GM12892 (cell line): Measurements from ENCODE around the gene MID2.

Experiments used
- POLR2A ChIP-seq: IDR thresholded peaks from 2 replicates; pipeline ENCODE4 v1.6.1; 2011; ENCODE audit warnings: low read depth, low read length, control low read depth
- POLR2AphosphoS5 ChIP-seq: IDR thresholded peaks from 2 replicates; pipeline ENCODE4 v1.6.1; 2011; ENCODE audit warnings: low read depth, low read length, control low read depth
- TAF1 ChIP-seq: IDR thresholded peaks from 2 replicates; pipeline ENCODE4 v1.6.1; 2011; ENCODE audit warnings: low read depth, mild to moderate bottlenecking, control low read depth, low read length, borderline replicate concordance

DNA sequence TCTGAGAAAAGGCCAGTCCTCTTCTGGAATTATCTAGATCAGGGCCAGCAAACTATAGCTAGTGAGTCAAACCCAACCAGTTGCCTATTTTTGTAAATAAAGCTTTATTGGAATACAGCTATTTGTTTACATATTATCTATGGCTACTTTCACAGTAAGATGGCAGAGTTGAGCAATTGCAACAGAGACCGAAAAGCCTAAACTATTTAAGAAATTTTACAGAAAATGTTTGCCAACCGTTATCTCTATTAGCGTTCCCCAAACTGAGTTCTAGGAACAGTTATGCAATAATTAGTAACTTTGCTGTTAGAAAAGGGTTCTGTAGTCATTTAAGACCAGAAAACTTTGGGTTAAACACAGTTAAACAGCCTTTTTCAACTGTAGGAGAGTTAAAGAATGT is 146.0 kb downstream of the MID2 start:
- no peak for TF ChIP-seq POLR2AphosphoS5
- no peak for TF ChIP-seq POLR2A
- TF ChIP-seq TAF1: no peak
